K562 (cell line): ENCODE data around the gene RUVBL2. TPM values are rescaled to one million over a fixed set of nuclear protein-coding genes. Genes with fewer than 3 reads are reported as not detected.

Experiments
- NFIX ChIP-seq: fragments of 250-450 bp; sonication (Bioruptor Pico); IDR thresholded peaks from 2 replicates; pipeline ENCODE4 v1.4.0; 2020; ENCODE audit warnings: low read depth, mild to moderate bottlenecking, moderate library complexity
- POU5F1 ChIP-seq: fragments of 150-350 bp; IDR thresholded peaks from 2 replicates; pipeline ENCODE4 v1.6.1; 2014; ENCODE audit warnings: borderline replicate concordance, low read length, low read depth, mild to moderate bottlenecking; ENCODE audit not compliant: partially characterized antibody
- PURB ChIP-seq: sonication (generic); formaldehyde crosslinking; IDR thresholded peaks from 2 replicates; pipeline ENCODE4 v1.9.0; 2021; ENCODE audit warnings: low read depth, mild to moderate bottlenecking, missing genetic modification reagents
- SMARCA4 ChIP-seq: fragments of 450-650 bp; IDR thresholded peaks from 2 replicates; pipeline ENCODE4 v1.6.1; 2016
- SP1 ChIP-seq: sonication (generic); formaldehyde crosslinking; IDR thresholded peaks from 2 replicates; pipeline ENCODE4 v1.8.1; 2022; ENCODE audit warnings: mild to moderate bottlenecking, missing genetic modification reagents
- TEAD1 ChIP-seq, 2 experiments: fragments of 450-650 bp in 1 of 2; sonication (generic) in 1 of 2; formaldehyde crosslinking; IDR thresholded peaks; 2 replicates each; pipeline versions ENCODE4 v1.4.0 to v1.8.0; 2020 to 2022; ENCODE audit warnings: mild to moderate bottlenecking in 2 of 2, missing genetic modification reagents in 1 of 2
- XRCC4 ChIP-seq: IDR thresholded peaks from one replicate; pipeline ENCODE4 v1.6.1; 2011; ENCODE audit not compliant: insufficient read depth, insufficient read length; ENCODE audit errors: extremely low read depth
- YY1 ChIP-seq, 3 experiments: IDR thresholded peaks; 2 replicates each; pipeline ENCODE4 v1.6.1; 2011; ENCODE audit warnings: low read length in 2 of 3, mild to moderate bottlenecking in 2 of 3, moderate library complexity in 2 of 3, borderline replicate concordance in 1 of 3, control low read depth in 1 of 3, low read depth in 1 of 3; ENCODE audit not compliant: insufficient read depth in 3 of 3, insufficient replicate concordance in 2 of 3, control insufficient read depth in 1 of 3, insufficient read length in 1 of 3; ENCODE audit errors: extremely low read depth in 1 of 3
- ZNF12 ChIP-seq: sonication (generic); formaldehyde crosslinking; IDR thresholded peaks from 2 replicates; pipeline ENCODE4 v1.4.0; 2020; ENCODE audit warnings: mild to moderate bottlenecking, missing genetic modification reagents
- ZNF124 ChIP-seq: sonication (generic); formaldehyde crosslinking; IDR thresholded peaks from 2 replicates; pipeline ENCODE4 v1.8.1; 2022; ENCODE audit warnings: missing genetic modification reagents
- ZNF695 ChIP-seq: fragments of 450-650 bp; formaldehyde crosslinking; IDR thresholded peaks from 2 replicates; pipeline ENCODE4 v1.4.0; 2020; ENCODE audit warnings: mild to moderate bottlenecking, moderate library complexity
- polyA plus RNA-seq, 8 experiments: library from polyadenylated mRNA; depleted of rRNA in 4 of 8; stranded (reverse) in 5 of 8; unstranded in 3 of 8; fragments of >200 nt; fragmentation: Nextera tagmentation in 2 of 8; fragmentation: Illumina TruSeq in 1 of 8; extraction: Ambion mirVana in 2 of 8; extraction: Trizol in 1 of 8; gene quantifications; 2 replicates each; pipeline versions ENCODE4 v1.2.1 to v1.2.3, GENCODE V29; 2011 to 2014; ENCODE audit warnings: inconsistent platforms in 1 of 8, missing spikeins in 1 of 8
- total RNA-seq, 7 experiments: library from RNA; depleted of rRNA in 6 of 7; stranded (reverse); fragments of >200 nt in 6 of 7; fragmentation: Illumina TruSeq in 2 of 7; extraction: Trizol in 2 of 7; gene quantifications; 2 replicates each; pipeline versions ENCODE4 v1.2.1 to v1.2.3, GENCODE V29; 2011 to 2021; ENCODE audit warnings: low replicate concordance in 1 of 7
- TF ChIP-seq, protein P1 (sequence below), 3 experiments: IDR thresholded peaks in 2 of 3; conservative IDR thresholded peaks in 1 of 3; 2 replicates each; pipeline ENCODE4 v1.5.1; 2011 to 2012; ENCODE audit warnings: low read length in 3 of 3, mild to moderate bottlenecking in 3 of 3, control low read depth in 2 of 3, improper control_type of control experiment in 1 of 3, inconsistent platforms in 1 of 3, low read depth in 1 of 3, mixed read lengths in 1 of 3, moderate library complexity in 1 of 3; ENCODE audit not compliant: insufficient read depth in 2 of 3
- TF ChIP-seq, protein P2 (sequence below): fragments of 450-650 bp; IDR thresholded peaks from 2 replicates; pipeline ENCODE4 v1.6.1; 2017; ENCODE audit warnings: mild to moderate bottlenecking, moderate library complexity
- TF ChIP-seq, protein P3 (sequence below), 2 experiments: fragments of 150-350 bp in 1 of 2; IDR thresholded peaks; 2 replicates each; pipeline ENCODE4 v1.6.1; 2012 to 2016; ENCODE audit warnings: low read depth in 2 of 2, low read length in 2 of 2, mild to moderate bottlenecking in 1 of 2, moderate library complexity in 1 of 2
- TF ChIP-seq, protein P4 (sequence below): fragments of 250-450 bp; sonication (Bioruptor Pico); IDR thresholded peaks from 2 replicates; pipeline ENCODE4 v1.4.0; 2020; ENCODE audit warnings: mild to moderate bottlenecking, moderate library complexity

The RUVBL2 gene
- total and polyA plus RNA-seq, 9 of the 15 experiments (the other 6 are each of a cell fraction or from before 2014, with no cell fraction given): 71.4 to 453 (median 237) TPM

DNA sequence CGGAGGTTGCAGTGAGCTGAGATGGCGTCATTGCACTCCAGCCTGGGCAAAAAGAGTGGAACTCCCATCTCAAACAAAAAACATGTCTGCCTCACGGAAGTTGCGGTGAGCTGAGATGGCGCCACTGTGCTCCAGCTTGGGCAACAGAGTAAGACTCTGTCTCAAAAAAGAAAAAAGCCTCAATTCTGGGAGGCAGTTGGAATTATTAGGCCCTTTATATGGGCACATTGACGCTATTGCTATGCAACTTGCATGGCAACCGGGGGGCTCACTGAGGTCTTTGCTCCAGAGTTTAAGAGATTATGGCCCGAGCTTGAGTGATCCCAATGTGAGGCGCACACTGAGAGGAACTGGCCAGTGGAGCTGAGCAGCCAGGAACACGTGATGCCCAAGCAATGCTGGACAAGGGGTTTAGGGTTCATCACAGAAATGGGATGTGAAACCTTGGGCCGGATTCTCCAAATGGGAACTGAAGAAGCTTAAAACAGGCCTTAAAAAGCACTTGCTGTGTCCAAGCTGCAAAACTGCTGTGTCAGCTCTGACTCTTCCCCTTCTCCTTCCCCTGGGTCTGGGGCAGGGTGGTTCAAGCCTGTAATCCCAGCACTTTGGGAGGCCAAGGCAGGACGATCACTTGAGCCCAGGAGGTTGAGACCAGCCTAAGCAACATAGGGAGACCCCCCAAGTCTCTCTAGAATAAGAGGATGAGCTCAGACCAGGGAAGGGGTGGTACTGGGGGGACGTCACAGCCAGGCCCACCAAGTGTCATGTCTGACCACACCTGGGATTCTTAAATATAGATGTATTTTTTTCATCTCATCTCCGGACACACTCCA is 26.1 kb upstream of the RUVBL2 start (continued):
- TF ChIP-seq, protein P1, sequence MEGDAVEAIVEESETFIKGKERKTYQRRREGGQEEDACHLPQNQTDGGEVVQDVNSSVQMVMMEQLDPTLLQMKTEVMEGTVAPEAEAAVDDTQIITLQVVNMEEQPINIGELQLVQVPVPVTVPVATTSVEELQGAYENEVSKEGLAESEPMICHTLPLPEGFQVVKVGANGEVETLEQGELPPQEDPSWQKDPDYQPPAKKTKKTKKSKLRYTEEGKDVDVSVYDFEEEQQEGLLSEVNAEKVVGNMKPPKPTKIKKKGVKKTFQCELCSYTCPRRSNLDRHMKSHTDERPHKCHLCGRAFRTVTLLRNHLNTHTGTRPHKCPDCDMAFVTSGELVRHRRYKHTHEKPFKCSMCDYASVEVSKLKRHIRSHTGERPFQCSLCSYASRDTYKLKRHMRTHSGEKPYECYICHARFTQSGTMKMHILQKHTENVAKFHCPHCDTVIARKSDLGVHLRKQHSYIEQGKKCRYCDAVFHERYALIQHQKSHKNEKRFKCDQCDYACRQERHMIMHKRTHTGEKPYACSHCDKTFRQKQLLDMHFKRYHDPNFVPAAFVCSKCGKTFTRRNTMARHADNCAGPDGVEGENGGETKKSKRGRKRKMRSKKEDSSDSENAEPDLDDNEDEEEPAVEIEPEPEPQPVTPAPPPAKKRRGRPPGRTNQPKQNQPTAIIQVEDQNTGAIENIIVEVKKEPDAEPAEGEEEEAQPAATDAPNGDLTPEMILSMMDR (IDR thresholded peaks at IDR 0.05 in 2 of 3, conservative IDR thresholded peaks at IDR 0.05 in 1 of 3; ENCODE audit: insufficient read depth in 2 of 3, low read depth in 1 of 3, low read length in 3 of 3): no peak
- TF ChIP-seq POU5F1 (no peak), SP1 (CRISPR knock-in tag) (peak; percentile 44), ZNF12 (CRISPR knock-in tag) (no peak), NFIX (CRISPR knock-in tag) (no peak), XRCC4 (no peak), YY1 (IDR thresholded peaks at IDR 0.05; ENCODE audit: borderline replicate concordance in 1 of 3, control insufficient read depth in 1 of 3, extremely low read depth in 1 of 3, insufficient read depth in 3 of 3, insufficient read length in 1 of 3, insufficient replicate concordance in 2 of 3, low read depth in 1 of 3, low read length in 2 of 3) (peak in 2 of 3 experiments; percentile 45 to 84), ZNF124 (no peak), TEAD1 (CRISPR knock-in tag; IDR thresholded peaks at IDR 0.05) (peak; percentile 63 to 74; a peak in 3 of 4 replicates), SMARCA4 (no peak; the same call in 1 of the 2 replicates), PURB (CRISPR knock-in tag) (no peak), ZNF695 (CRISPR knock-in tag) (peak; percentile 50; the same call in 1 of the 2 replicates)
- TF ChIP-seq, protein P2, sequence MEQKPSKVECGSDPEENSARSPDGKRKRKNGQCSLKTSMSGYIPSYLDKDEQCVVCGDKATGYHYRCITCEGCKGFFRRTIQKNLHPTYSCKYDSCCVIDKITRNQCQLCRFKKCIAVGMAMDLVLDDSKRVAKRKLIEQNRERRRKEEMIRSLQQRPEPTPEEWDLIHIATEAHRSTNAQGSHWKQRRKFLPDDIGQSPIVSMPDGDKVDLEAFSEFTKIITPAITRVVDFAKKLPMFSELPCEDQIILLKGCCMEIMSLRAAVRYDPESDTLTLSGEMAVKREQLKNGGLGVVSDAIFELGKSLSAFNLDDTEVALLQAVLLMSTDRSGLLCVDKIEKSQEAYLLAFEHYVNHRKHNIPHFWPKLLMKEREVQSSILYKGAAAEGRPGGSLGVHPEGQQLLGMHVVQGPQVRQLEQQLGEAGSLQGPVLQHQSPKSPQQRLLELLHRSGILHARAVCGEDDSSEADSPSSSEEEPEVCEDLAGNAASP: no peak
- TF ChIP-seq, protein P3, sequence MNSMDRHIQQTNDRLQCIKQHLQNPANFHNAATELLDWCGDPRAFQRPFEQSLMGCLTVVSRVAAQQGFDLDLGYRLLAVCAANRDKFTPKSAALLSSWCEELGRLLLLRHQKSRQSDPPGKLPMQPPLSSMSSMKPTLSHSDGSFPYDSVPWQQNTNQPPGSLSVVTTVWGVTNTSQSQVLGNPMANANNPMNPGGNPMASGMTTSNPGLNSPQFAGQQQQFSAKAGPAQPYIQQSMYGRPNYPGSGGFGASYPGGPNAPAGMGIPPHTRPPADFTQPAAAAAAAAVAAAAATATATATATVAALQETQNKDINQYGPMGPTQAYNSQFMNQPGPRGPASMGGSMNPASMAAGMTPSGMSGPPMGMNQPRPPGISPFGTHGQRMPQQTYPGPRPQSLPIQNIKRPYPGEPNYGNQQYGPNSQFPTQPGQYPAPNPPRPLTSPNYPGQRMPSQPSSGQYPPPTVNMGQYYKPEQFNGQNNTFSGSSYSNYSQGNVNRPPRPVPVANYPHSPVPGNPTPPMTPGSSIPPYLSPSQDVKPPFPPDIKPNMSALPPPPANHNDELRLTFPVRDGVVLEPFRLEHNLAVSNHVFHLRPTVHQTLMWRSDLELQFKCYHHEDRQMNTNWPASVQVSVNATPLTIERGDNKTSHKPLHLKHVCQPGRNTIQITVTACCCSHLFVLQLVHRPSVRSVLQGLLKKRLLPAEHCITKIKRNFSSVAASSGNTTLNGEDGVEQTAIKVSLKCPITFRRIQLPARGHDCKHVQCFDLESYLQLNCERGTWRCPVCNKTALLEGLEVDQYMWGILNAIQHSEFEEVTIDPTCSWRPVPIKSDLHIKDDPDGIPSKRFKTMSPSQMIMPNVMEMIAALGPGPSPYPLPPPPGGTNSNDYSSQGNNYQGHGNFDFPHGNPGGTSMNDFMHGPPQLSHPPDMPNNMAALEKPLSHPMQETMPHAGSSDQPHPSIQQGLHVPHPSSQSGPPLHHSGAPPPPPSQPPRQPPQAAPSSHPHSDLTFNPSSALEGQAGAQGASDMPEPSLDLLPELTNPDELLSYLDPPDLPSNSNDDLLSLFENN (IDR thresholded peaks at IDR 0.05; ENCODE audit: low read depth in 2 of 2, low read length in 2 of 2): peak in 1 of 2 experiments; percentile 59; a peak in 1 of 4 replicates
- TF ChIP-seq, protein P4, sequence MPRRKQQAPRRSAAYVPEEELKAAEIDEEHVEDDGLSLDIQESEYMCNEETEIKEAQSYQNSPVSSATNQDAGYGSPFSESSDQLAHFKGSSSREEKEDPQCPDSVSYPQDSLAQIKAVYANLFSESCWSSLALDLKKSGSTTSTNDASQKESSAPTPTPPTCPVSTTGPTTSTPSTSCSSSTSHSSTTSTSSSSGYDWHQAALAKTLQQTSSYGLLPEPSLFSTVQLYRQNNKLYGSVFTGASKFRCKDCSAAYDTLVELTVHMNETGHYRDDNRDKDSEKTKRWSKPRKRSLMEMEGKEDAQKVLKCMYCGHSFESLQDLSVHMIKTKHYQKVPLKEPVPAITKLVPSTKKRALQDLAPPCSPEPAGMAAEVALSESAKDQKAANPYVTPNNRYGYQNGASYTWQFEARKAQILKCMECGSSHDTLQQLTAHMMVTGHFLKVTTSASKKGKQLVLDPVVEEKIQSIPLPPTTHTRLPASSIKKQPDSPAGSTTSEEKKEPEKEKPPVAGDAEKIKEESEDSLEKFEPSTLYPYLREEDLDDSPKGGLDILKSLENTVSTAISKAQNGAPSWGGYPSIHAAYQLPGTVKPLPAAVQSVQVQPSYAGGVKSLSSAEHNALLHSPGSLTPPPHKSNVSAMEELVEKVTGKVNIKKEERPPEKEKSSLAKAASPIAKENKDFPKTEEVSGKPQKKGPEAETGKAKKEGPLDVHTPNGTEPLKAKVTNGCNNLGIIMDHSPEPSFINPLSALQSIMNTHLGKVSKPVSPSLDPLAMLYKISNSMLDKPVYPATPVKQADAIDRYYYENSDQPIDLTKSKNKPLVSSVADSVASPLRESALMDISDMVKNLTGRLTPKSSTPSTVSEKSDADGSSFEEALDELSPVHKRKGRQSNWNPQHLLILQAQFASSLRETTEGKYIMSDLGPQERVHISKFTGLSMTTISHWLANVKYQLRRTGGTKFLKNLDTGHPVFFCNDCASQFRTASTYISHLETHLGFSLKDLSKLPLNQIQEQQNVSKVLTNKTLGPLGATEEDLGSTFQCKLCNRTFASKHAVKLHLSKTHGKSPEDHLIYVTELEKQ: no peak
